HUDEP-2 (cell line): ENCODE results near the gene CCPG1.
A peak's percentile ranks its signal among the peaks of the same experiment; 100 is the strongest.

Experiments used
- DNase-seq, 76 experiments: peaks; one replicate each; lab custom pipeline; 2025; ENCODE audit not compliant: unreplicated experiment in 76 of 76; lab: John Stamatoyannopoulos, UW

The CCPG1 gene

GRCh38 chr15:55322467-55322866 is 85.7 kb downstream of the CCPG1 start:
- no peak for DNase-seq

DNA sequence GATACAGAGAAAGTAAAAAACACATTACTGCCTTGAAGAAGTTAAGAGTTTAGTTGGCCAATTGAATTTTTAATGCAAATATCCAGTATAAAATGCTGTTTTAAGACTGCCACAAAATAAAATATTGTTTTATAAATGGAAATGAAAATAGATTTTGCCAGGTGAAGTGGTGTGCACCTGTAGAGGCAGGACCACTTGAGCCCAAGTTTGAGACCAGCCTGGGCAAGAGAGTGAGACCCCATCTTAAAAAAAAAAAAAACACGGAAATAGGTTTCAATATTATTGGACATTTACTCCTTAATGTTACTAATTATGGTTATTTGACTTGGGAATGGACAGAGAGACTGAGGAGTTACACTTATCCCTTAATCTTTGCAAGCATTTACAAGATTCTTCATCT is 87.2 kb downstream of the CCPG1 start:
- no peak for DNase-seq

GRCh38 chr15:55320238-55320550 is 88.0 kb downstream of the CCPG1 start:
- peak in 1 of 76 experiments; percentile 32 for DNase-seq

DNA sequence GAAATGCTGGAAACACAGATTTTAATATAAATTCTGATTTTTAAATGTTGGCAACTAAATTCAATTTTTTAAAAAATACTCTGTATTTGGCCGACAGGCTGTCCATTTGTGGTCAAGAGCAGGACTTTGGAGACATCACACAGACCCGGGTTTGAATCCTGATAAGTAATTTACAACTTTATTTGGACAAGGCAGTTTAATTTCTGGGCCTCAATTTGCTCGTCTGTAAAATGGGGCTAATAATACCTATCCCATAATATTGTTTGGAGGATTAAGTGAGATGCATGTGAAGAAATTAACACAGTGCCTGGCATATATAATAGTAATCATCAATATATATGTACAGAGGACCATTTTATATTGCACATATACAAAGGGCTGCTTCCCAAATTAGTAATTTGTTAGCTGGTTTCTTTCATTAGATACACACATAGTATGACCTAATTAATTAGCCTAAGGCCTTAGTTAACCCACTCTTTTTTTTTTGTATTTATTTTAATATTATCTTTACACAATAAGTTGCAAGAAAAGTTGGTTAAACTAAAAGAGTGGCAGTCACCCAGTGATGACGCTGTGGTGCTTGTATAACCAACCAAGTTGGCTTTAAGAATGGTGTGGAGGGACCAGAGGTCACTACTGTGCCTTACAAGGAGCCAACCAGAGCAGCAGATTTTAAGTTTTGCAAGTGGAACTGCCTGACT is 88.5 kb downstream of the CCPG1 start:
- DNase-seq: peak in 36 of 76 experiments; percentile 7 to 60 (median 20)

DNA sequence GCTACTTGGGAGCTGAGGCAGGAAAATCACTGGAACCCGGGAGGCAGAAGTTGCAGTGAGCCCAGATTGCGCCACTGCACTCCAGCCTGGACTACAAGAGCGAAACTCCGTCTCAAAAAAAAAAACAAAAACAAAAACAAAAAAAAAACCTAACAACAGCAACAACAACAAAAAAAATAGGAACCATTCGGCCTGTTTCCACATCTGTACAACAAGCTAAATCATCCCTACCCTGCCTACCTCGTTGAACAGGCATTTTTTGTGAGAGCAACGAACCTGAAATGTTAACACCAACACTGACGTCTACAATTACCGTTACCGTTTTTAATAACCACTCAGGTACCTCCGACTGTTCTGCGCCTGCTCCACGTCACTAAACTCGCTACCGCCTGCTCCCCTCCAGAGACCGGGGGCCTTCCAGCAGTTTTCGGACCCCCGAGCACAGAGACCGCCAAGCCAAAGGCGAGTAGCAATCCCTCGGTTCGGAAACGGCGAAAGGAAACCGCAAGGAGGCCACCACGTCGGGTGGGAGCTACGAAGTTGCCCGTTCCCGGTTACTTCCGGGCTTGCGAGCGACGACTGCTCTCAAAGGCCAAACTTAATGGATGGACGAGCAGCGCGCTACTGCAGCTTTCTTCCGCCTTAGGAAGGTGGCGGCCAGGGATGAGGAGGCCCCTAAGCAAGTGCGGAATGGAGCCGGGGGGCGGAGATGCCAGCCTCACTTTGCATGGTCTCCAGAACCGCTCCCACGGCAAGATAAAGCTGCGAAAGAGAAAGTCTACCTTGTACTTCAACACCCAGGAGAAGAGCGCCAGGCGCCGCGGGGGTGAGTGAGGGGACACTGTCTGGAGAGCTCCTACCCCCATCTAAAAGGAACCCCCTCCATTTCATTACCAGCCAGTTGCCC is 89.3 kb downstream of the CCPG1 start, which contains the start of the genes PIGB and PIGBOS1:
Gene PIGB, plus strand, starts transcription at position 635 of the 907 bp plus-strand sequence. Its CDS starts 29 bp downstream, at position 664.
Gene PIGBOS1, minus strand, starts transcription at position 536 of the 907 bp plus-strand sequence. CDS start 1,331 bp downstream, outside the sequence.
- peak in 75 of 76 experiments; percentile 31 to 97 (median 73) for DNase-seq
